Measurements from ENCODE around the gene ARHGEF17.

DNA sequence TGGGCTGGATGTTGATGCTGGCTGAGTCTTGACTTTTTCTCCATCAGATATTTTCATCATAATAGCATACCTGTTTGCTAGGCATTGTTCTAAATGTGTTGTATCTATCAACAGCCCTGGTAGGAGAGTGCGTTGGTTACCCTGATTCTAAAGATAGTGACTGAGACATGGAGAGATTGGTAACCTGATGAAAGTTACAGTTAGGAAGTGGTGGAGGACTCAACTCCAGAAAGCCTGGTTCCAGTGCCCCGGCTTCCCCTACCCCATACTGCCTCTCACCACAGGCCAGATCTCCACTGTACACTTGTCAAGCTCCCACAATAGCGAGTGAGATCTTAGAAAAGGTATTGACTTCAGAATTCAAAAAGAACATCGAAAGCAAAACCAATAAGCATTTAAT lies 45.3 kb downstream of the ARHGEF17 start:
- no peak for TF ChIP-seq POLR2A (IDR thresholded peaks at IDR 0.05; ENCODE audit: low read length)
- no peak for TF ChIP-seq GATA1 (IDR thresholded peaks at IDR 0.05; ENCODE audit: low read depth, low read length)

Data from erythroblast (primary cell).